IPS-NIHi11 (cell line): Measurements from ENCODE around the gene RNF214.
"Not testable (repeated sequence)": the region's sequence is repeated elsewhere in the genome, so short reads cannot be mapped to it uniquely, and the experiment has no call there.

Source experiments
- DNase-seq: peaks from one replicate; pipeline ENCODE4 v3.0.0; 2012; ENCODE audit warnings: mixed read lengths, low spot score

RNF214 gene

DNA sequence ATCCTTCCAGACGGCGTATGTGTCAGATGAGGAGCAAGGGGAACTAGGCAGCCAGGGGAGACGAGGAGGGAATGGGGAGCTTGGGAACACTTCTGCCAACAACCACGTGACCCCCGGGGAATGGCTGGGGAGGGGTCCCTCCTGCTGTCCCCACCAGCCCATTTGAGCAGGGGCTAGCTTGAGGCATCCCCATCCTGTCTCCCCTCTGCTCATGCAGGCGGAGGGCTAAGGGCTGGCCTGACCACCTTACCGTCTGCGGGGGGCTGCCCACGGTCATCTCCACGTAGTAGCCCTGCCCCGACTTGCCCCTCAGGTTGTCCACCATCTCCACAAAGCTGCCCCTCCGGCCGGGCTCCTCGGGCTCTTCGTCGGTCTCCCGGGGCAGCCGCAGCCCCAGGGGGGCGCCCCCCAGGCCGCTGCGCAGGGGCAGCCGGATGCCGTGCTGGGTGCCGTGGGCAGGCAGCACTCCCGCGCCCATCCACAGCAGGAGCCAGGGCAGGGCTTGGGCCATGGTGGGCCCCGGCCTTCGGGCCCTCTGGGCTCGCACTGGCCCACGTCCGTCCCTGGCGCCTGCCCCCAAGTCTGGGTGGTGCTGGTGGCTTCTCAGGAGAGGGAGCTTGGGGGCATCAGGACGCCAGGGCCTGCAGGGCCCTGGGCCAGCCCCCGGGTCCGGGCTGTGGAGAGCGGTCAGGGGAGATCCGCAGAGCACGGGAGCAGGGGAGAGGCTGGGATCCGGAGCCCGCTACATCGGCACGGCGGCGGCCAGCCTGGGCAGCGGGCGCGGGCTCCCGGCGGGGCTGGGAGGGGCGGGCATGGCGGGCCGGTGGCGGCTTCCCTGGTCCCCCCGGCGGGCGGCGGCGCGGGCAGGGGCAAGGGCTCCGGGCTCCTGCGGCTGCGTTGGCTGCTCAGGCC lies 83.1 kb downstream of the RNF214 start:
- DNase-seq = no peak

DNA sequence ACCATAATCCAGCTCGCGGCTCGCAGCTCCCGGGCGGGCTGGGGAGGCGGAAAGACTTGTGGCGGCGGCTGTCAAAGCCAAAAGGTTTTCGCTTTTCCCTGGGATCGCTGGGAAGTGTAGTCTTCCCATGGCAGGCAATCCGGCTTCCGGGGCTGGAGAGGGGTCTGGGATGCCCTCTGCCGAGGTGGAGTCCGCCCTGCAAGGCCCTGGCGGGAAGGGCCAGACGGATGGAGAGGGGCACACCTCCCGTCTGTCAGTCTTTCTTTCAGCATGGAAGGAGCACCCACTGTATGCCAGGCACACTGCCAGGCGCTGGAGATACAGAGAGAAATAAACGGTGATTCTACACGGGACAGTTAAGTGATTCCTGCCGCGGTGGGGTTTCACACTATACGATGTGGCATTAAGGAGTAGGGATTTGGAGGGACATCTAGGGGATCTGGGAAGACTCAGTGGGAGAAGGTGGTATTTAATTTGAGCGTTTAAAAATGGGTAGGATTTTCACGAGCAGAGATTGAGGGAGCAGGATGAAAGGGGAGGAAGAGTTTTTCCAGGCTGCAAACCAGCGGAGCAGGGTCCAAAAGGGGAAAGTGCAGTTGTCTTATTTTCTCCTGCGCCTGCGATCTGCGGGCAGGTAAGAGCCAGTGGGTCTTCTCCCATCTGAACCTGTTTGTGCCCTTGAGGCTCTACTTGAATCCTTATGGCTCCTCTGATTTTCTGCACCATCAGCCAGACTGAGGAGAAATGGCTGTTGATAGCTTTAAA lies 83.9 kb downstream of the RNF214 start, which contains the start of gene BACE1:
Gene BACE1 (minus strand): TSS at position 60 of the 765 bp plus-strand sequence. CDS start 461 bp downstream, outside the sequence.
- DNase-seq = peak; percentile 92

DNA sequence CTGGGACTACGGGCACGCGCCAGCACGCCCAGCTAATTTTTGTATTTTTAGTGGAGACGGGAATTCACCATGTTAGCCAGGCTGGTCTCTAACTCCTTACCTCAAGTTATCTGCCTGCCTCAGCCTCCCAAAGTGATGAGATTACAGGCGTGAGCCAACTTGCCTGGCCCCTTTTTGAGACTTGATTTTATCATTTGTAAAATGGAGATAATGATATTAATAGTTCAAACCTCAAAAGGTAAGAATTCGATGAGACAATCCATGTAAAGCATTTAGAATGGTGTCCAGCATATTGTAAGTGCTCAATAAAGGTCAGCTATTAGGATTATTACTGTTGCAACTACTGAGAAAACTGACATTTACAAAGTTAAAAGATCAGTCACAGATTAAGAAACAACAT lies 86.3 kb downstream of the RNF214 start:
- DNase-seq = no peak

DNA sequence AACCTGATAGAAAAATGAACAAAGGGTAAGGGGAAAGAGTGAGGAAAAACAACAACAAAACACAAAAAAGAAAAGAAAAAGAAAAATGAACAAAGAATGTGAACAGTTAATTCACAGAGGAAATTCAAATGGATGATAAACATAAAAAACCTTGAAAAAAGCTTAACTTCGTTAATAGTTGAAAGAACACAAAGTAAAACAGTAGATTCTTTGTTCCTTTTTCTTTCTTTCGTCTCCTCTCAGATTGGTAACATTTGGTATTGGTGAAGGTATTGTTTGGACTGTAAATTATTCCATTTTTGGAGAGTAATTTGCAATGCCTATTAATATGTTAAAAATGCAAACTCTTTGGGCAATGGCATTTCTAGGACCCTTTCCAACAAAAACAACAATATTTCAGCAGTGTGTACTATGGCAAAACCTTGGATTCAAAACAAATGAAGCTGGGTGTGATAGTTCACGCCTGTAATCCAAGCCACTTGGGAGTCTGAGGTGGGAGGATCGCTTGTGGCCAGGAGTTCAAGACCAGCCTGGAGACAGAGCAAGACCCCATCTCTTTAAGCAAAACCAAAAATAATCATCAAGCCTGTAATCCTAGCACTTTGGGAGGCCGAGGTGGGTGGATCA lies 86.9 kb downstream of the RNF214 start:
- DNase-seq = no peak

GRCh38 chr11:117327255-117327566 lies 94.7 kb downstream of the RNF214 start:
- not testable (repeated sequence) for DNase-seq

DNA sequence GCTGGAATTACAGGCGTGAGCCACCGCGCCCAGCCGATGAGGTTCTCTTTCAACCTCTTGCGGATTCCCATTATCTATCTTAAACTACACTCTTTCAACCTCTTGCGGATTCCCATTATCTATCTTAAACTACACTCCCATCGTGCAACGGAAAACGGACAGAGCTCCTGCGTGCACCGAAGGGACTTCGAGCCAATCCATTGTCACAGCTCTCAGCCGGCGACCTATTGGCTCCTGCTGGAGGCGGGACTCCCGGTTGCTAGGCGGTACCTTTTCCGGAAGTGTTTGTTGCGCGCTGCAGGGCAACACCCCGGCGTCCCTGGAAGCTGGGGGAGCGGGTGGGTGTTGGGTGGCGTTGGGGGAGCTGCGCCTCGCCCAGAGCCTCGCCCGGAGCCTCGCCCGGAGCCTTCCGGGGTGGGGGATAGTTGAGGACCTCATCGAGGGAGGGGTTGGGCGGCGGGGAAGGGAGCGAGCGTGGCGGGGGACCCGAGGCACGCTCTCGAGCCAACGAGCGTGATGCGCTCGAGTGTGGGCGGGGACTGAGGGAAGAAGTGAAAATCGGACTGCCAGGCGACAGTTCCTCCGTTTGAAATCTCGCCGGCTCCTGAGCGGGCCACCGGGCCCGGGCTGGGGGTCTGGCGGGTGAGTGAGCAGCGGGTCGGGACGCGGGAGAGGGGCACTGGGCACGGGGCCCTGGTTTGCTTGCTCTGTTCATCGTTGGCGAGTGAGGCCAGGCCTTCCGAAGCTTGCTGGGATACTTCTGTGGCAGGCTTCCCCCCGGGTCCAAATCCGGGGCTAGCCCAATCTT lies 95.3 kb downstream of the RNF214 start, which contains the start of gene CEP164:
Gene CEP164 (plus strand): TSS at position 288 of the 808 bp plus-strand sequence. CDS start 10,733 bp downstream, outside the sequence.
- peak; percentile 99 for DNase-seq

DNA sequence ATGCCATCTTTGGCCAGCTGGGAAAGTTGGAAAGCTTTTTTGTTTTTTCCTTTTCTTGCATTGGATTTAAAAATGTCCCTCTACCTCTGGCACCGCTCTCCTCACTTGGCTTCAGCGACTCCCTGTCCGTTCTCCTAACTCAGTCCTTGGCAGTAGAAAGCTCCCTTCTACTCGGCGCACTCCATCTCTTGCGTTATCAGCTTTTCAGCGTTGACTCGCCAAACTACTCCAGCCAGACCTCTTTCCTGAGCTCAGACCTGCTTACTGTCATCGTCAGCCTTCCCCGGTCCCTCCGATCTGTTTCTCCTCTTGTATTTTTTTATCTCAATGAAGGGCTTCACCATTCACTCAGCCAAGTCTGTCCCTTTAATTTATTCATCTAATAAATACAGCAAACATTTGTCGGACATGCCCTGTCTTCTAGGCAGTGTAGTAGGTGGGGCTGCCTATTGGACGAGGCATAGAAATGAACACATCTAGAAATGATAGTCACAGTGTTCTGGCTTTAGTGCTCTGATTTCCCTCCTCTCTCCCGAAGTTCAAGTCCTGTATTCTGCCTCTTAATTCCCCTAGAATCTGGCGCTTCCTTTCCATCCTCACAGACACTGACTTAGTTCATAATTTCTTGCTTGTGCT lies 96.0 kb downstream of the RNF214 start:
- peak; percentile 16 for DNase-seq

DNA sequence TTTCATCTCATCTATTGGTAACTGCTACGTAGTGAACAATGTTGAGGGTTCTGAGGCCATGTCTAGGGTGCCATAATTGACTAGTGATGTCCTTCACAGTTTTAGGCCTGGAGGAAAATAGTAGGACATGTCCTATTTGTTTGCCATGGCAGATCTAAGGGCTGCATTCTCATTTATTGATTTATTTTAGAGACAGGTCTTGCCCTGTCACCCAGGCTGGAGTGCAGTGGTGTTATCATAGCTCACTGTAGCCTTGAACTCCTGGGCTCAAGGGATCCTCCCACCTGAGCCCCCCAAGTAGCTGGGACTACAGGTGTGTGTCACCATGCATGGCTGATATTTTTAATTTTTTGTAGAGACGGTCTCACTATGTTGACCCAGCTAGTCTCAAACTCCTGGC lies 100.4 kb downstream of the RNF214 start:
- DNase-seq = no peak

DNA sequence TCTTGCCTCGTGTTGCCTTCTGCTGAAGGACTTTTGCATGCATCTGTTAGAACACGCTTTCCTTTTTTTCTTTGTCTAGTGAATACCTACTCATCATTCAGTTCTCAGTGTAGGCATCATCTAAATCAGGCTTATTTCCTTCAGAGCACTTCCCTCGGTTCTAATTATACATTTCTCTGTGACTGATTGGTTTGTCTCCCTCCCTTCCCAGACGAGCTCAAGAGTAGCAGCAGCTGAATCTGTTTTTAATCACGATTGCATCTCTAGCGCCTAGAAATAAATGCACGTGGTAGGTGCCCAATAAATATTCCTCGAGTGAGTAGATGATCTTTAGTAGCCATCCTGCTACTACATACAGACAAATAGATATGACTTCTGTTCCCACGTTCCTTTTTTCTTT lies 101.4 kb downstream of the RNF214 start:
- DNase-seq = no peak

DNA sequence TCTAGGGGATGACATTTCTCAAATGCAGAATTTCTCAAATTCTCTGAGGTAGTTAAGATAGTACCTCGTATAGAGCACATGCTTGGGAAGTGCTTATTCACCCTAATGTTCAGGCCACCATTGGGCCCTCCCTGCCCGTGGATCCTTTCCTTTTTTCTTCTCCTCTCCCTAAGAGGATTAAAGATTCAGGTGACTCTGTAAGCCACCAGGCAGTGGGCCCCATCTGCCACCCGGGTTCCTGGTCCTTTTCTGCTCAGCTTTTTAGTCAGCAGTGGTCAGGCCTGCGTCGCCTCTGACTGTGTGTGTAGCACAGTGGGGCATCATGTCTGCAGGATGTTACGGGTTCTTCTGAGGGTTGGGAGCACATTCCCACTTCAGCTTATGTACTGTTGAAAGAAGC lies 102.4 kb downstream of the RNF214 start:
- no peak for DNase-seq

- DNase-seq = no peak
Observed at GRCh38 chr11:117335399-117335798, 102.9 kb downstream of the RNF214 start.
